ENCODE data around the gene SEMA4D. TPM values are rescaled to one million over a fixed set of nuclear protein-coding genes. Genes with fewer than 3 reads are reported as not detected.

SEMA4D gene
- polyA plus RNA-seq, 1 donor from 2014 or later, result 34.0 TPM

- H3K9me3 ChIP-seq (ENCODE audit: low read length), result no peaks in the 10 kb centered on the region
- no peaks in the 10 kb centered on the region for H3K36me3 ChIP-seq (ENCODE audit: insufficient read depth, low read length)
- no peaks in the 10 kb centered on the region for H3K79me2 ChIP-seq (replicated peaks; ENCODE audit: insufficient read depth, low read length)
- no peaks in the 10 kb centered on the region for H4K20me1 ChIP-seq (ENCODE audit: insufficient read depth)
- H3K27me3 ChIP-seq (ENCODE audit: insufficient read depth, low read depth, low read length), result no peaks in the 10 kb centered on the region
- H3F3A ChIP-seq (ENCODE audit: insufficient read depth, low read length, poor library complexity, severe bottlenecking), result no peaks in the 10 kb centered on the region
- H2AFZ ChIP-seq (ENCODE audit: low read depth, low read length), result no peak overlapping the region
- H3K9ac ChIP-seq (ENCODE audit: low read length), result peak overlapping the region; percentile 49
- no peaks in the 10 kb centered on the region for H3K9me2 ChIP-seq (ENCODE audit: insufficient read depth, low read length)
- peak overlapping the region; percentile 40 for H3K27ac ChIP-seq (ENCODE audit: low read length)
- H3K4me3 ChIP-seq (ENCODE audit: low read length), result peak overlapping the region; percentile 22
- TF ChIP-seq RAD21 (conservative IDR thresholded peaks at IDR 0.05), result no peak
- TF ChIP-seq SMC3 (conservative IDR thresholded peaks at IDR 0.05; ENCODE audit: poor library complexity), result no peak
- no peak for TF ChIP-seq EZH2 (IDR thresholded peaks at IDR 0.05; ENCODE audit: borderline replicate concordance, insufficient read depth, low read length, poor library complexity, severe bottlenecking)
- TF ChIP-seq POLR2AphosphoS5 (IDR thresholded peaks at IDR 0.05), result peak; percentile 14
- TF ChIP-seq EP300 (conservative IDR thresholded peaks at IDR 0.05; ENCODE audit: poor library complexity, severe bottlenecking), result peak; percentile 17
- no peak for TF ChIP-seq TAF1 (IDR thresholded peaks at IDR 0.05; ENCODE audit: low read depth)
- no peak for TF ChIP-seq MXI1 (conservative IDR thresholded peaks at IDR 0.05; ENCODE audit: poor library complexity, severe bottlenecking)
- TF ChIP-seq CTCF (IDR thresholded peaks at IDR 0.05; ENCODE audit: poor library complexity, severe bottlenecking), result no peak
- TF ChIP-seq REST (IDR thresholded peaks at IDR 0.05; ENCODE audit: borderline replicate concordance), result no peak
- peak overlapping the region; percentile 45 for H3K4me2 ChIP-seq (ENCODE audit: low read length)
Observed at GRCh38 chr9:89524963-89525362, 27.1 kb upstream of the SEMA4D start.

GRCh38 chr9:89523948-89524347 is 26.0 kb upstream of the SEMA4D start:
- Histone ChIP-seq H3K4me2 (ENCODE audit: low read length) (no peak overlapping the region), H3K36me3 (ENCODE audit: insufficient read depth, low read length) (no peaks in the 10 kb centered on the region), H3K79me2 (replicated peaks; ENCODE audit: insufficient read depth, low read length) (no peaks in the 10 kb centered on the region), H4K20me1 (ENCODE audit: insufficient read depth) (no peaks in the 10 kb centered on the region), H2AFZ (ENCODE audit: low read depth, low read length) (no peak overlapping the region), H3K4me3 (ENCODE audit: low read length) (no peak overlapping the region), H3K27ac (ENCODE audit: low read length) (no peak overlapping the region), H3K9ac (ENCODE audit: low read length) (no peak overlapping the region), H3F3A (ENCODE audit: insufficient read depth, low read length, poor library complexity, severe bottlenecking) (no peaks in the 10 kb centered on the region), H3K9me3 (ENCODE audit: low read length) (no peaks in the 10 kb centered on the region), H3K9me2 (ENCODE audit: insufficient read depth, low read length) (no peaks in the 10 kb centered on the region), H3K27me3 (ENCODE audit: insufficient read depth, low read depth, low read length) (no peaks in the 10 kb centered on the region)
- no peak for TF ChIP-seq RAD21 (conservative IDR thresholded peaks at IDR 0.05)
- TF ChIP-seq REST (IDR thresholded peaks at IDR 0.05; ENCODE audit: borderline replicate concordance), result no peak
- TF ChIP-seq EZH2 (IDR thresholded peaks at IDR 0.05; ENCODE audit: borderline replicate concordance, insufficient read depth, low read length, poor library complexity, severe bottlenecking), result no peak
- TF ChIP-seq TAF1 (IDR thresholded peaks at IDR 0.05; ENCODE audit: low read depth), result no peak
- TF ChIP-seq SMC3 (conservative IDR thresholded peaks at IDR 0.05; ENCODE audit: poor library complexity), result no peak
- no peak for TF ChIP-seq CTCF (IDR thresholded peaks at IDR 0.05; ENCODE audit: poor library complexity, severe bottlenecking)
- no peak for TF ChIP-seq MXI1 (conservative IDR thresholded peaks at IDR 0.05; ENCODE audit: poor library complexity, severe bottlenecking)
- no peak for TF ChIP-seq EP300 (conservative IDR thresholded peaks at IDR 0.05; ENCODE audit: poor library complexity, severe bottlenecking)
